Measurements from ENCODE around the gene GAPDH. TPM values are rescaled to one million over a fixed set of nuclear protein-coding genes. Genes with fewer than 3 reads are reported as not detected.
"Not testable (repeated sequence)": the region's sequence is repeated elsewhere in the genome, so short reads cannot be mapped to it uniquely, and the experiment has no call there.

GAPDH gene
- polyA plus RNA-seq (ENCODE audit: insufficient read length in 4 of 4): 1,000 to 10,000 TPM; 1,941 to 2,047 (median 1,998) TPM

GRCh38 chr12:6533923-6534694, at the start of gene GAPDH:
Gene GAPDH (plus strand): TSS chr12:6534517. CDS start chr12:6534833, 316 bp downstream.
- peak; percentile 86 to 96 (median 94) for DNase-seq (ENCODE audit: low read depth in 4 of 4, low spot score in 2 of 4)

GRCh38 chr12:6488240-6488639, 46.1 kb upstream of the GAPDH start:
- no peak for DNase-seq (ENCODE audit: low read depth in 4 of 4, low spot score in 2 of 4)

GRCh38 chr12:6489449-6489848, 44.9 kb upstream of the GAPDH start:
- no peak for DNase-seq (ENCODE audit: low read depth in 4 of 4, low spot score in 2 of 4)

GRCh38 chr12:6490673-6491072, 43.6 kb upstream of the GAPDH start:
- DNase-seq (ENCODE audit: low read depth in 4 of 4, low spot score in 2 of 4): not testable (repeated sequence)

- peak; percentile 85 to 92 (median 90) for DNase-seq (ENCODE audit: low read depth in 4 of 4, low spot score in 2 of 4)
Observed at GRCh38 chr12:6492838-6493496, 41.4 kb upstream of the GAPDH start, which contains the start of gene MRPL51. Gene MRPL51 (minus strand): TSS chr12:6493262. CDS start chr12:6493136, 126 bp downstream.

GRCh38 chr12:6493497-6494257, 40.6 kb upstream of the GAPDH start, which contains the start of gene NCAPD2:
Gene NCAPD2 (plus strand): TSS chr12:6494102. CDS start chr12:6495099, 997 bp downstream.
- peak in 3 of 4 donors; percentile 82 to 89 (median 88) for DNase-seq (ENCODE audit: low read depth in 4 of 4, low spot score in 2 of 4)

- DNase-seq (ENCODE audit: low read depth in 4 of 4, low spot score in 2 of 4): no peak
Observed at GRCh38 chr12:6494258-6494743, 40.0 kb upstream of the GAPDH start.

- no peak for DNase-seq (ENCODE audit: low read depth in 4 of 4, low spot score in 2 of 4)
Observed at GRCh38 chr12:6494968-6495367, 39.3 kb upstream of the GAPDH start.

GRCh38 chr12:6497291-6497690, 37.0 kb upstream of the GAPDH start:
- DNase-seq (ENCODE audit: low read depth in 4 of 4, low spot score in 2 of 4): not testable (repeated sequence)

GRCh38 chr12:6500466-6500865, 33.9 kb upstream of the GAPDH start:
- no peak for DNase-seq (ENCODE audit: low read depth in 4 of 4, low spot score in 2 of 4)

GRCh38 chr12:6507102-6507998, 27.0 kb upstream of the GAPDH start:
- no peak for DNase-seq (ENCODE audit: low read depth in 4 of 4, low spot score in 2 of 4)

GRCh38 chr12:6508087-6508486, 26.2 kb upstream of the GAPDH start:
- DNase-seq (ENCODE audit: low read depth in 4 of 4, low spot score in 2 of 4): no peak

GRCh38 chr12:6520186-6520585, 14.1 kb upstream of the GAPDH start:
- DNase-seq (ENCODE audit: low read depth in 4 of 4, low spot score in 2 of 4): no peak

- no peak for DNase-seq (ENCODE audit: low read depth in 4 of 4, low spot score in 2 of 4)
Observed at GRCh38 chr12:6522193-6522592, 12.1 kb upstream of the GAPDH start.

- no peak for DNase-seq (ENCODE audit: low read depth in 4 of 4, low spot score in 2 of 4)
Observed at GRCh38 chr12:6523708-6524107, 10.6 kb upstream of the GAPDH start.

- no peak for DNase-seq (ENCODE audit: low read depth in 4 of 4, low spot score in 2 of 4)
Observed at GRCh38 chr12:6524648-6525047, 9.7 kb upstream of the GAPDH start.

GRCh38 chr12:6526201-6526600, 8.1 kb upstream of the GAPDH start:
- DNase-seq (ENCODE audit: low read depth in 4 of 4, low spot score in 2 of 4): no peak

GRCh38 chr12:6526766-6527525, 7.4 kb upstream of the GAPDH start:
- DNase-seq (ENCODE audit: low read depth in 4 of 4, low spot score in 2 of 4): no peak

- no peak for DNase-seq (ENCODE audit: low read depth in 4 of 4, low spot score in 2 of 4)
Observed at GRCh38 chr12:6527711-6528110, 6.6 kb upstream of the GAPDH start.
